ENCODE results near the gene SSX2IP. TPM values are rescaled to one million over a fixed set of nuclear protein-coding genes. Genes with fewer than 3 reads are reported as not detected.

Gene SSX2IP
- total RNA-seq, 1 donor: 40.3 TPM

- no peak for TF ChIP-seq CTCF (IDR thresholded peaks at IDR 0.05; ENCODE audit: insufficient read depth, low read length)
- DNase-seq (ENCODE audit: low read depth): no peak
- H3K4me3 ChIP-seq (ENCODE audit: low read depth, low read length): no peak overlapping the region
These were observed 65.4 kb downstream of the SSX2IP start for GRCh38 chr1:84624876-84625275.

DNA sequence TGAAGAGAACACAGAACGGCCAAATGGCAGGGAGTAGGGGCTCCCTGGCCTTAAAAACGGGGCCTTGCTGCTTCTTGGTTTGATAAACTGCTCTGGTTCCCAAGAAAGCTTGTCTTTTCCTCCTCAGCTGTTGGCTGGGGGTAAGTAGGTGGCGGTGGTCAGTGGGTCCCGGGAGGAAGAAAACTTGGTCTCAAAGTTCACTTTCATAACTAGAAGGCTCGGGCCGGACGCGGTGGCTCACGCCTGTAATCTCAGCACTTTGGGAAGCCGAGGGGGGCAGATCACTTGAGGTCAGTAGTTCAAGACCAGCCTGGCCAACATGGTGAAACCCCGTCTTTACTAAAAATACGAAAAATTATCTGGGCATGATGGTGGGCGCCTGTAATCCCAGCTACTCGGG lies 68.7 kb downstream of the SSX2IP start:
- no peak for TF ChIP-seq CTCF (IDR thresholded peaks at IDR 0.05; ENCODE audit: insufficient read depth, low read length)
- H3K4me3 ChIP-seq (ENCODE audit: low read depth, low read length): no peak overlapping the region
- DNase-seq (ENCODE audit: low read depth): no peak

- peak overlapping the region; percentile 75 for H3K4me3 ChIP-seq (ENCODE audit: low read depth, low read length)
- peak; percentile 71 for DNase-seq (ENCODE audit: low read depth)
- peak; percentile 61 for TF ChIP-seq CTCF (IDR thresholded peaks at IDR 0.05; ENCODE audit: insufficient read depth, low read length)
These were observed 69.4 kb downstream of the SSX2IP start for GRCh38 chr1:84620720-84621313.

DNA sequence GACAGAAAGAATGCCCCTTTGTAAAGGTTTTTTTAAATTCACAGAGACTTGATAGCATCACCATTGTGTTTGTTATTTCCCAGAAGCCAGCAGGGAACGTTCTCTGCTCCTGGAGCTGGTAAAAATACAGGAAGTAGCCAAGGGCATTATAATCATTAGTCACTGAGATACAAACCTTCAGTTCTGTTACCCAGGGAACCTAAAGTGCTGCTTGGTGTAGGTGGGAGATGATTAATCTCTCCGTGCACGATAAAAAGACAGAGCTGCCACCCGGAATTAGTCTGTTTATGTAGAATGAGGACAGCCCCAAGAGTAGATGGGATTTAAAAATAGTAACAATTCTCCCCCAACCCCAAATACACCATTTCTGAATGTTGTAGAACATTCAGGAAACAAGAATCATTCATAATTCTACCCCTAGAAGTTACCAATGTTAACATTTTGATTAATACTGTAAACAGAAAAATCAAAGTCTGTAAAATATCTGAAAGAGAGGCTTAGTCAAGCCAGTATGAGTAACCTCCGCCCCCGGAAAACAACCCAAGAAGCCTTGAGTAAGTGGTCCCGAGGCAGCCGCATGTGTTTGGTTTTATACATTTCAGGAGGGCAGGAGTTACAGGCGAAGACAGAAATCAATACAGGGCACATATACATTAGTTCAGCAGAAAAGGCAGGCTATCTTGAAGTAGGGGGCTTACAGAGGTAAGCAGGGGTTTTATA lies 70.7 kb downstream of the SSX2IP start:
- H3K4me3 ChIP-seq (ENCODE audit: low read depth, low read length): no peak overlapping the region
- peak; percentile 75 for DNase-seq (ENCODE audit: low read depth)
- no peak for TF ChIP-seq CTCF (IDR thresholded peaks at IDR 0.05; ENCODE audit: insufficient read depth, low read length)

- H3K4me3 ChIP-seq (ENCODE audit: low read depth, low read length): no peak overlapping the region
- no peak for DNase-seq (ENCODE audit: low read depth)
- no peak for TF ChIP-seq CTCF (IDR thresholded peaks at IDR 0.05; ENCODE audit: insufficient read depth, low read length)
These were observed 72.9 kb downstream of the SSX2IP start for GRCh38 chr1:84617349-84617748.

- no peak for DNase-seq (ENCODE audit: low read depth)
- no peak overlapping the region for H3K4me3 ChIP-seq (ENCODE audit: low read depth, low read length)
- no peak for TF ChIP-seq CTCF (IDR thresholded peaks at IDR 0.05; ENCODE audit: insufficient read depth, low read length)
These were observed 74.5 kb downstream of the SSX2IP start for GRCh38 chr1:84615790-84616189.
